ENCODE measurements around the gene RPH3AL.

DNA sequence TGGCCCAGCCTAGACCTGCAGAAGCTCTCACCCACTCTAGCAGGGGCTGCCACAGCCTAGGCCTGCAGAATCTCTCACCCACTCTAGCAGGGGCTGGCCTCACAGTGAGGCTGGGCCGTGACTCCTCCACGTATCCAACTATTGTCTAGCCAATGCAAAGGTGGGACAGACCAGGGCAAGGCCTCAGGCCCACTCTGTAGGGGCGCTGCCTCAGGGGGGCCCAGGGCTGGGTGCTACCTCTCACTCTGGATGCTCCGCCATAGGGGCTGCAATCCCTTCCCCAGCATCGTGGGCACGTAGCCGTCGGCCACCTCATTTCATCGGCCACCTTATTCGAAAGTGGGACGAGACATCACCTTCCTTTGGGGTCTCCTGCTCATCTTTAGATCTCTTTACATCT lies 51.7 kb downstream of the RPH3AL start:
- TF ChIP-seq EZH2 (IDR thresholded peaks at IDR 0.05; ENCODE audit: borderline replicate concordance, insufficient read depth, low read length, poor library complexity, severe bottlenecking) (no peak), EP300 (conservative IDR thresholded peaks at IDR 0.05; ENCODE audit: poor library complexity, severe bottlenecking) (no peak), POLR2AphosphoS5 (IDR thresholded peaks at IDR 0.05) (no peak), SMC3 (conservative IDR thresholded peaks at IDR 0.05; ENCODE audit: poor library complexity) (no peak), MXI1 (conservative IDR thresholded peaks at IDR 0.05; ENCODE audit: poor library complexity, severe bottlenecking) (no peak), RAD21 (conservative IDR thresholded peaks at IDR 0.05) (no peak)
- TF ChIP-seq, protein P1, sequence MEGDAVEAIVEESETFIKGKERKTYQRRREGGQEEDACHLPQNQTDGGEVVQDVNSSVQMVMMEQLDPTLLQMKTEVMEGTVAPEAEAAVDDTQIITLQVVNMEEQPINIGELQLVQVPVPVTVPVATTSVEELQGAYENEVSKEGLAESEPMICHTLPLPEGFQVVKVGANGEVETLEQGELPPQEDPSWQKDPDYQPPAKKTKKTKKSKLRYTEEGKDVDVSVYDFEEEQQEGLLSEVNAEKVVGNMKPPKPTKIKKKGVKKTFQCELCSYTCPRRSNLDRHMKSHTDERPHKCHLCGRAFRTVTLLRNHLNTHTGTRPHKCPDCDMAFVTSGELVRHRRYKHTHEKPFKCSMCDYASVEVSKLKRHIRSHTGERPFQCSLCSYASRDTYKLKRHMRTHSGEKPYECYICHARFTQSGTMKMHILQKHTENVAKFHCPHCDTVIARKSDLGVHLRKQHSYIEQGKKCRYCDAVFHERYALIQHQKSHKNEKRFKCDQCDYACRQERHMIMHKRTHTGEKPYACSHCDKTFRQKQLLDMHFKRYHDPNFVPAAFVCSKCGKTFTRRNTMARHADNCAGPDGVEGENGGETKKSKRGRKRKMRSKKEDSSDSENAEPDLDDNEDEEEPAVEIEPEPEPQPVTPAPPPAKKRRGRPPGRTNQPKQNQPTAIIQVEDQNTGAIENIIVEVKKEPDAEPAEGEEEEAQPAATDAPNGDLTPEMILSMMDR (IDR thresholded peaks at IDR 0.05; ENCODE audit: poor library complexity, severe bottlenecking) = no peak
- TF ChIP-seq, protein P2, sequence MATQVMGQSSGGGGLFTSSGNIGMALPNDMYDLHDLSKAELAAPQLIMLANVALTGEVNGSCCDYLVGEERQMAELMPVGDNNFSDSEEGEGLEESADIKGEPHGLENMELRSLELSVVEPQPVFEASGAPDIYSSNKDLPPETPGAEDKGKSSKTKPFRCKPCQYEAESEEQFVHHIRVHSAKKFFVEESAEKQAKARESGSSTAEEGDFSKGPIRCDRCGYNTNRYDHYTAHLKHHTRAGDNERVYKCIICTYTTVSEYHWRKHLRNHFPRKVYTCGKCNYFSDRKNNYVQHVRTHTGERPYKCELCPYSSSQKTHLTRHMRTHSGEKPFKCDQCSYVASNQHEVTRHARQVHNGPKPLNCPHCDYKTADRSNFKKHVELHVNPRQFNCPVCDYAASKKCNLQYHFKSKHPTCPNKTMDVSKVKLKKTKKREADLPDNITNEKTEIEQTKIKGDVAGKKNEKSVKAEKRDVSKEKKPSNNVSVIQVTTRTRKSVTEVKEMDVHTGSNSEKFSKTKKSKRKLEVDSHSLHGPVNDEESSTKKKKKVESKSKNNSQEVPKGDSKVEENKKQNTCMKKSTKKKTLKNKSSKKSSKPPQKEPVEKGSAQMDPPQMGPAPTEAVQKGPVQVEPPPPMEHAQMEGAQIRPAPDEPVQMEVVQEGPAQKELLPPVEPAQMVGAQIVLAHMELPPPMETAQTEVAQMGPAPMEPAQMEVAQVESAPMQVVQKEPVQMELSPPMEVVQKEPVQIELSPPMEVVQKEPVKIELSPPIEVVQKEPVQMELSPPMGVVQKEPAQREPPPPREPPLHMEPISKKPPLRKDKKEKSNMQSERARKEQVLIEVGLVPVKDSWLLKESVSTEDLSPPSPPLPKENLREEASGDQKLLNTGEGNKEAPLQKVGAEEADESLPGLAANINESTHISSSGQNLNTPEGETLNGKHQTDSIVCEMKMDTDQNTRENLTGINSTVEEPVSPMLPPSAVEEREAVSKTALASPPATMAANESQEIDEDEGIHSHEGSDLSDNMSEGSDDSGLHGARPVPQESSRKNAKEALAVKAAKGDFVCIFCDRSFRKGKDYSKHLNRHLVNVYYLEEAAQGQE (IDR thresholded peaks at IDR 0.05; ENCODE audit: borderline replicate concordance) = no peak

Data from neural cell (in vitro differentiated cells).